GM19238 (cell line): ENCODE measurements around the gene MDFIC.
A peak's percentile ranks its signal among the peaks of the same experiment; 100 is the strongest.
"Not testable (repeated sequence)": the region's sequence is repeated elsewhere in the genome, so short reads cannot be mapped to it uniquely, and the experiment has no call there.

Experiments used
- DNase-seq: peaks from one replicate; pipeline ENCODE4 v3.0.0; 2011; ENCODE audit warnings: low spot score; ENCODE audit not compliant: insufficient read length

Gene MDFIC

GRCh38 chr7:114922026-114922651, at the start of gene MDFIC:
Gene MDFIC (plus strand): TSS chr7:114922094. CDS start chr7:114923034, 940 bp downstream.
- peak; percentile 27 for DNase-seq

GRCh38 chr7:114874170-114874569, 47.7 kb upstream of the MDFIC start:
- no peak for DNase-seq

GRCh38 chr7:114875186-114875585, 46.7 kb upstream of the MDFIC start:
- DNase-seq: no peak

- DNase-seq: no peak
Measured at GRCh38 chr7:114879554-114879953, 42.3 kb upstream of the MDFIC start.

DNA sequence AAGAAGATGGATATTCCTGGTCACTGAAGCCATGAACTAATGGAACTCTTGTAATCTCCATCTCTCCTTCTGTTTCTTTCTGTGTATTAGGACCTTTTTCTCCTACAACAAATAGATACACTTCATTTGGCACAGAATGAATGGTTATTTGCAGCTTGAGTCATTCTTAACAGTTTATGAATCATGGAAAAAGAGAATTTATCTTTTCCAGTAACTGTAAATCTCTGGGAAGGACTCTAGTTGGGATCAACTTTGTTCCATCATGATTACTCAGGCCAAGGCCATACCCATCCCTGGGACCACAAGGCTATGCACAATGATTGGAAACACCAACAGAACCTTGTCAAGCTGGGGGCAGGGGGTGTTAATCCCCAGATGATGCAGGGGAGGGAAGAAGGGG, 36.1 kb upstream of the MDFIC start:
- DNase-seq: no peak

- DNase-seq: no peak
Measured at GRCh38 chr7:114886241-114886640, 35.7 kb upstream of the MDFIC start.

DNA sequence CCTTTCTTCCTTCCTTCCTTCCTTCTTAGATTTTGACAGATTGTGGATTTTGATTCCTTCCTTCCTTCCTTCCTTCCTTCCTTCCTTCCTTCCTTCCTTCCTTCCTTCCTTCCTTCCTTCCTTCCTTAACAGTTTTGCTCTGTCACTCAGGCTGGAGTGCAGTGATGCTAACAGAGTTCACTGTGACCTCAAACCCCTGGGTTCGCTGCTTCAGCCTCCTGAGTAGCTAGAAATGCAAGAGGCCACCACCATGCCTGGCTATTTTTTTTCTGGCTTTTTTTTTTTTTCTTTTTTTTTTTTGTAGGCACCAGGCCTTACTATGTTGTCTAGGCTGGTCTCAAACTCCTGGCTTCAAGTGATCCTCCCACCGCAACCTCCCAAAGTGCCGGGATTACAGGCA, 32.8 kb upstream of the MDFIC start:
- not testable (repeated sequence) for DNase-seq

GRCh38 chr7:114889646-114890285, 32.1 kb upstream of the MDFIC start:
- no peak for DNase-seq

DNA sequence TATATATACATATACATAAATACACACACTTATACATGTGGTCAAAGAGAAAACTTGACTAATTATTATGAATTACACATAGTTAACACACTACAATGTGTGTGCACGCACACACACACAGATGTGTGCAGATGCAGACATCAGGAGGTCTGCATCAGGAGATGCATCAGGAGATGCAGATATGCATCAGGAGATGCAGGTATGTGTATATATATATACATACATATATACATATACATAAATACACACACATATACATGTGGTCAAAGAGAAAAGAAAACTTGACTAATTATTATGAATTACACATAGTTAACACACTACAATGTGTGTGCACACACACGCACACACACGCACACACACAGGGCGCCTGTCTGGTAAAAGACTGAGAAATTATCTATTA, 31.3 kb upstream of the MDFIC start:
- no peak for DNase-seq

DNA sequence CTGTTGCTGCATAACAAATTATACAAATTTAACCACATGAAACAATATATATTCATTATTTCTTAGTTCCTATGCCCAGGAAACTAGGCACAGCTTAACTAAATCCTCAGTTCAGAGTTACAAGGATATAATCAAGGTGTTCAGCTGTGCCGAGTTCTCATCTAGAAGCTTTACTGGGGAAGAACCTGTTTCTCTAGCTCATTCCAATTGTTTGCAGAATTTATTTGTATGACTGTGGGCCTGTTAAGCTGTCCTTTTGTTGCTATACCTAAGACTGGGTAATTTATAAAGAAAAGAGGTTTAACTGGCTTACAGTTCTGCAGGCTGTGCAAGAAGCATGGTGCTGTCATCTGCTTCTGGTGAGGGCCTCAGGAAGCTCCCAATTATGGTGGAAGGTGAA, 21.8 kb upstream of the MDFIC start:
- no peak for DNase-seq

- no peak for DNase-seq
Measured at GRCh38 chr7:114901771-114902170, 20.1 kb upstream of the MDFIC start.

DNA sequence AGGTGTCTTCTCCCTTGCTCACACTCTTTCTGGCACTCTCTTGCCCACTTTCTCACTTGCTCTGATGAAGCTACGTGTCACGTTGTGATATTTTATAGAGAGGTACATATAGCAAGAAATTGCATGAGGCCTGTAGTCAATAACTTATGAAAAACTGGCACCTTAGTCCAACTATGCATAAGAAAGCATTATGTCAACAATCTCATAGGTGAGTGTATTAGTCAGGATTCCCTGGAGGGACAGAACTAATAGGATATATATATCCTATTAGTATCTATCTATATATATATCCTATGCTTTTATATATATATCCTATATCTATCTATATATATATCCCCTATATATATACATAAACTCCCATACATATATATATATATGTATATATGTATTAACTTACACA, 18.8 kb upstream of the MDFIC start:
- no peak for DNase-seq

DNA sequence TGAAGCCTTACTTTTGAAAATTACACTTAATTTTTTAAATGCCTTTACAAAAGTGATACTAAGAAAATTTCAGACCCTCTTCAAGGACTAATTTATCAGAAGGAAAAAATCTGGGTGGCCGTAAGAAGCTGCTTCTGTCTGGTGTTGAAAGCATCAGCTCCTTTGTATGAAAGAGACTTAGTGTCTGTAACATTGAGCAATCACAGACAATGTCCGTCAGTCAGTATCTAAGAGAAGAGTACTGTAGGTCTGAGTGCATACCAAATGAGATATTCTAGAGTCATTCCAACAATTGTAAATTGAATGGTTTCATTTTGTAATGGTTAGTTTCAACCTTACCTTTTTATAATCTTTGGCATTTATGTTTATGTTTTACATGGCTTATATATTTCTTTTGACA, 11.1 kb upstream of the MDFIC start:
- no peak for DNase-seq

DNA sequence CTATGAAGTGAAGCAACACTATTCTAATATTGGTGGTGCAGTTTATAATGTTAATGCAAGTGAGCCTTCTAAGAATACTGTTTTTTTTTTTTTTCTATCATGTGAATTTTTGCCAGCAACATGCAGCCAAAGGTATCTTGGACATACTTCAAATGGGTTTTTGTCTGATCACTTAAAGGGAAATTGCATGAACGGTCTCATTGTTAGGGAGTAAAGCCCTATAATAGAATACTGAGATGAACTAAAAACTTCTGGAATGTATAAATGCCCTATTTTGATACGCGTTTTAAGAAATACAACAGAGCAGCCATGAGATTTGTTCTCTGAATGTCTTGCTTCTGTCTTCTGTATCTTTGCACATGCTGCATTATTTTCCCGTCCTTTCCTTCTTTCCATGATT, 10.5 kb upstream of the MDFIC start:
- no peak for DNase-seq

DNA sequence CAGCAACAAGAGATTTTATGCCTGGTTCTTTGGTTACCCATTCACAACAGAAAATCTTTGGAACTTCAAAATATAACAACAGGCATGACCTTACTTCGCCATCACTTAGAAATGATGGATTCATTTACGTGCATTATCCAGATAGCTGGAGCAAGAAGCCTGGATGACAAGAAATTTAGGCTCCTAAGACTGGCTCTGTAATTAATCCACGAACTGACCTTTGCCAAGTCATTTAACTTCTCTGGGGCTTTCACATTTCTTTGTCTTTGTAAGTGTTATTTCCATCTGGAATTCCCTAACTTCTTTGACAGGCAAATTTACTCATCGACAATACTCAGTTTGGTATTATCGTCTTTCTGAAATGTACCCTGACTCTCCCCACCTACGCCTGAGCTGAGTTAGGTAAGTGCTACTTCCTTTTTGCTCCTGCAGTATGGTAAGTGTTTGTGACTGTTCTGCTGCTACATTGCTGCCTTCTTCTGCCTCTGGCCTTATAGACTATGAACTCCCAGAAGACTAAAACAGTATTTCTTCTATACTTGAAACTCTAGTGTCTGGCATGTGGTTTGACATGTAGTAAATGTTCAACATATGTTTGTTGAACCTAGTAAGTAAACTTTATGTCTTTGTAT, 5.5 kb upstream of the MDFIC start:
- DNase-seq: no peak

- no peak for DNase-seq
Measured at GRCh38 chr7:114917211-114917839, 4.6 kb upstream of the MDFIC start.

DNA sequence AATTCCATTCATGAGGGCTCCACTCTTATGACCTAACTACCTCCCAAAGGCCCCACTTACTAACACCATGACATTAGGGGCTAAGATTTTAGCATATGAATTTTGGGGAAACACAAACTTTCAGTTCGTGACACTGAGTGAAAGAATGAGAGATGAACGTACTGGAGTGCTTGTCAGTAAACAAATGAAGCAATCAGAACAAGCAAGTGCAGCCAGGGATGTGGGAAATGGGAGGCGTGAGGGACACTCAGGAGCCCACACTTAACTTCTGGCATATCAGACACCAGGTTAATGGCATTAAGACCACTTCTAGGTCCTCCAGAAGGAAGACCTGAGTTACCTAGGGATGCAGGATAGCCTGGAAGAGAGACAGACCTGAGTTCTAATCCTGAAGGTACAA, 2.3 kb upstream of the MDFIC start:
- no peak for DNase-seq

GRCh38 chr7:114921631-114922025, 266 bp upstream of the MDFIC start:
- DNase-seq: no peak

- peak; percentile 39 for DNase-seq
Measured at GRCh38 chr7:114922652-114923402, 933 bp downstream of the MDFIC start.

- no peak for DNase-seq
Measured at GRCh38 chr7:114923403-114923713, 1.5 kb downstream of the MDFIC start.

GRCh38 chr7:114924038-114924712, 2.3 kb downstream of the MDFIC start:
- DNase-seq: no peak
